DMS153 treated with DMSO at 0.1 percent for 48 hours (cell line): ENCODE measurements around the gene PTPRM.

Experiments used
- DNase-seq: peaks from one replicate; lab custom pipeline; 2025; ENCODE audit not compliant: unreplicated experiment; lab: John Stamatoyannopoulos, UW

Gene PTPRM

GRCh38 chr18:7980136-7980535 is 413.0 kb downstream of the PTPRM start:
- no peak for DNase-seq

- no peak for DNase-seq
Measured at GRCh38 chr18:7980656-7981055, 413.5 kb downstream of the PTPRM start.

- no peak for DNase-seq
Measured at GRCh38 chr18:7982216-7982615, 415.1 kb downstream of the PTPRM start.

GRCh38 chr18:7987284-7987976 is 420.3 kb downstream of the PTPRM start:
- DNase-seq = no peak

- no peak for DNase-seq
Measured at GRCh38 chr18:7990670-7991069, 423.6 kb downstream of the PTPRM start.

- DNase-seq = no peak
Measured at GRCh38 chr18:8001711-8002301, 434.7 kb downstream of the PTPRM start.

GRCh38 chr18:8003878-8004675 is 437.0 kb downstream of the PTPRM start:
- DNase-seq = no peak

GRCh38 chr18:8004792-8005191 is 437.7 kb downstream of the PTPRM start:
- no peak for DNase-seq

GRCh38 chr18:8005870-8006569 is 438.9 kb downstream of the PTPRM start:
- no peak for DNase-seq

- DNase-seq = no peak
Measured at GRCh38 chr18:8006979-8007378, 439.9 kb downstream of the PTPRM start.

- no peak for DNase-seq
Measured at GRCh38 chr18:8008033-8008432, 440.9 kb downstream of the PTPRM start.

GRCh38 chr18:8011361-8011760 is 444.2 kb downstream of the PTPRM start:
- DNase-seq = no peak

- no peak for DNase-seq
Measured at GRCh38 chr18:8011906-8012305, 444.8 kb downstream of the PTPRM start.

- DNase-seq = no peak
Measured at GRCh38 chr18:8018701-8019331, 451.7 kb downstream of the PTPRM start.

- no peak for DNase-seq
Measured at GRCh38 chr18:8019600-8019999, 452.5 kb downstream of the PTPRM start.

- DNase-seq = no peak
Measured at GRCh38 chr18:8020132-8020846, 453.2 kb downstream of the PTPRM start.

GRCh38 chr18:8029061-8029460 is 461.9 kb downstream of the PTPRM start:
- DNase-seq = no peak

- no peak for DNase-seq
Measured at GRCh38 chr18:8029731-8030130, 462.6 kb downstream of the PTPRM start.

- DNase-seq = no peak
Measured at GRCh38 chr18:8030201-8030600, 463.1 kb downstream of the PTPRM start.

- DNase-seq = no peak
Measured at GRCh38 chr18:8031496-8031895, 464.4 kb downstream of the PTPRM start.
